GM18870 (cell line): ENCODE results near the gene PLCL2.

Source experiments
- ATAC-seq: cut with Tn5 transposase; IDR thresholded peaks from one replicate; pipeline ENCODE4 v1.9.1; 2021; ENCODE audit warnings: moderate library complexity; ENCODE audit not compliant: unreplicated experiment

PLCL2 gene

DNA sequence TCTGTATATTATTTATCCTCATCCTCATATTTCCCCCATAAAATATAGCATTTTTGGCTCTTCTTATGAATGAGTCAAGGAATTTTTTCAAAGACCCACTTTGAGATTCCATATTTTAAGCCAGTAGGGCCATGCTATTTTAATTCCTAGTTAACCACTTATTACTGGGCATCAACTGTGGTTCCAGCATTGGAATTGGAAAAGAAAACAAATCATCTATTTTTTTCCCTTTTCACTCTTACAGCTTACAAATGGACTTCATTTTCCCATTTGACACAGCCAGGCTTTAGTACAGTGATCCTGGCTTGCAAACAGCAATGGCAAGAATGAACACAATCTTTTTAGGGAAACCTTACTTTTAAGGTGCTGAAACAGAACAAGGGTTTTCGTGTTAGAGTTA is 19.4 kb upstream of the PLCL2 start:
- ATAC-seq, result no peak

DNA sequence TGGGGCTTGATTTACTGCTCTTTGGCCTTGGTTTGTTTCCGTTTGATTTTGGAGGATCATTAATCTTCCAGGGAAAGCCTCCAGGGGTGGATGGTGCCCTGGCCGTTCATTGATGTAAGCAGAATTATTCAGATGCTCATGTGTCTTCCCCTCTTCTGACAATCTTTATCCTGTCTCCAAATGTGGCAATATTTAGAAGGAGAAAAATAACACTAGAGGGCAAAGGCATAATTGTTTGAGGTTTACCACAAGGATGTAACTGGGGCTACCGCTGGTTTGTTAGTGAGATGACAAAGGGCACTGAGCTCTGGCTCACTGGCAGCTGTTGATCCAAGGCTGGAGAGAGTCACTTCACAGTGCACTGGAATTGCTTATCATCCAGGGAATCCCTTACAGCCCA is 18.2 kb upstream of the PLCL2 start:
- ATAC-seq, result no peak

DNA sequence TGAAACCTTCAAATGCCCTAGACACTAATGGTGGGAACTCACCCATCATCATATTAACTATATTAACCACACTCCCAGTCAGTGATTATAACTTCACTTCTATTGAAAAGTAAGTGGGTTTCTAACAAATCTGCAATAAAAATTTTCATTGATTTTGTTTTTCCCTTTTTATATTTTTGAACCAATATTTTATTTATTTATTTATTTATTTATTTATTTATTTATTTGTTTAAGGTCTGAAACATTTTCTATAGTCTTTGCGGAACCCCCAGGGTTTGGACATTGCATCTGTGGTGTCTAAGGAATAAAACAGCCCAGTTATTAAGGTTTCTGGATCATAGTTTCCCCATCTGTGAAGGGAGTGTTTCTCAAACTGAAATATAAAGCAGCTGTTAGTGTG is 16.2 kb upstream of the PLCL2 start:
- no peak for ATAC-seq

GRCh38 chr3:16869261-16870005 is 15.3 kb upstream of the PLCL2 start:
- ATAC-seq, result no peak

DNA sequence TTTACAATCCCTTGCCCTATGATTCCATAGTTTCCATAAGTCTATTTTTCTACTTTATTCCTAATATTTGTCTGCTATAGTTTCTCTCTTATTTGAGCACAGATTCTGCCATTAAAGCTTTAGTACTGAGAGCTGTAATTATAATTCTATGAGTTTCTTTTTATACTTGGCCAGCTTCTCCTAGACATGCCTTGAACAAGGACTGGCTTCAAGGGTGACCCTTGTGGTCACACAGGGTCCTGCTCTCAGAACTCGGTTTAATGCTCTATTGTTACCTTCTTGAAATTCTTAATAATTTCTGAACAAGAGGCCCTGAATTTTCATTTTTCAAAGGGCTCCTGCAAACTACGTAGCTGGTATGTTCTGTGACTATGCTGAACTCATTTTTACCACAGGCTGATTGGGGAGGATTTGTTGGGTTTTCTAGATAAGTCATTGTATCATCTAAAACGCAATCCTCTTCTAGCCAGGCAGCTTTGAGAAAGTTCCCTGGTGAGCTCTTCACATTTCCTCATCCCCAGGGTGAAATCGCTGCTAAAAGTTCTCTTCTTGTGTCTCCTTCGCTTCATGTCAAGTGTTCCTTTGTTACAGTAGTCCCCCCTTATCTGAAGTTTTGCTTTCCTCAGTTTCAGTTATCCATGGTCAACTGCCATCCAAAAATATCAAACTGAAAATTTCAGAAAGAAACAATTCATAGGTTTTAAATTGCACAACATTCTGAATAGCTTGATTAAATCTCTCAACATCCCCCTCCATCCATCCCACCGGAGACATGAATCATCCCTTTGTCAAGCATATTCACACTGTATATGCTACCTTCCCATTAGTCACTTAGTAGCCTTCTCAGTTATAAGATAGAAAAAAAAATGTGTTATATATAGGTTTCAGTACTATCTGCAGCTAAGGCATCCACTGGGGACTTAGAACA is 12.6 kb upstream of the PLCL2 start:
- ATAC-seq, result no peak

DNA sequence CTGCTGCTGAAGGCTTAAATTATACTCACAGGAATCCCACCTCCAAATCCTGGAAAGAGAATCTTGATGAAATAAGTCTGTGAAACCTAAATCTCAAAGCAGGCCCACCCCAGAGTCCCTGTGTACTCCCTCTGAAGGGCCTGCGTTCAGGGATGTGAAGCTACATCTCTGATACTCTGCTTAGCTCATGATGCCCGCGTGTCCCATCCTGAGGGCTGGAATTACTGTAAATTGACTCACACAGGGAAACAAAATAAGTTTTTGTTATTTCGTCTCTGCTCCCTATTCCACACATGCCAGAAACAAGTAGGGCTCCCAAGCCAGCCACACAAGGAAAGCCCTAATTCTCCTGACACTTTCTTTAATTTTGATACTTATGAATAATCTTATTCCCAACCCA is 10.9 kb upstream of the PLCL2 start:
- ATAC-seq, result no peak

DNA sequence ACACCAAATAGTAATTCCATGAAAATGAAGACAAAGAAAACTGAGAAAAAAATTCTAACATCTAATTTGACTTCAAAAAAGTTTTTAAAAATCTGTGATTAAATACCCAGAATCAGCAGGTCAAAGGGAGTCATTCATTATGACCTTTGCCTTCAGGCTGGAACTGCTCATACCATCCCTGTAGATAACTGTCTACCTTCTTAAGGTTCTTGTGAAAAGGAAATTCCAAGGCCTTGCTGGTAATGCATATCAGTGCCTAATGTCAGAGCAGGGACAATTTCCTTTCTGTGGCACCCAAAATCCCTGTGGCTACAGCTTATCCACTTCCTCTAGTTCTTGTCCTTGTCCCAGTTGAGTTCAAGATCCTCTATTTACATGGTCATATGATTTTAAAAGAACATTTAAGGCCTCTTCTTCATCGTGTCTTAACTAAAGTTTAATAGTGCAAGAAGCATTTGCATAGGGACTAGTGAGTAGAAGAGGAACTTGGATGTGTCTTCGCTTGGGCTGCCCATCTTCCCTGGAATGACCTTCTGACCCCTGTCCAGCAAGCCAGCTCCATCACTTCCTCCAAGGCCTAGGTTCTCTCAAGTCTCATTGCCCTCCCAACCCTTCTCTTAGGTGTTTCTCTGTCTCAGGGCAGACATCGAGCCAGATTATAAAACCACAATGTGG is 8.7 kb upstream of the PLCL2 start:
- no peak for ATAC-seq

- ATAC-seq, result no peak
Measured at GRCh38 chr3:16877505-16877904, 7.2 kb upstream of the PLCL2 start.

GRCh38 chr3:16877911-16878310 is 6.8 kb upstream of the PLCL2 start:
- no peak for ATAC-seq

GRCh38 chr3:16881896-16882630 is 2.7 kb upstream of the PLCL2 start:
- no peak for ATAC-seq

DNA sequence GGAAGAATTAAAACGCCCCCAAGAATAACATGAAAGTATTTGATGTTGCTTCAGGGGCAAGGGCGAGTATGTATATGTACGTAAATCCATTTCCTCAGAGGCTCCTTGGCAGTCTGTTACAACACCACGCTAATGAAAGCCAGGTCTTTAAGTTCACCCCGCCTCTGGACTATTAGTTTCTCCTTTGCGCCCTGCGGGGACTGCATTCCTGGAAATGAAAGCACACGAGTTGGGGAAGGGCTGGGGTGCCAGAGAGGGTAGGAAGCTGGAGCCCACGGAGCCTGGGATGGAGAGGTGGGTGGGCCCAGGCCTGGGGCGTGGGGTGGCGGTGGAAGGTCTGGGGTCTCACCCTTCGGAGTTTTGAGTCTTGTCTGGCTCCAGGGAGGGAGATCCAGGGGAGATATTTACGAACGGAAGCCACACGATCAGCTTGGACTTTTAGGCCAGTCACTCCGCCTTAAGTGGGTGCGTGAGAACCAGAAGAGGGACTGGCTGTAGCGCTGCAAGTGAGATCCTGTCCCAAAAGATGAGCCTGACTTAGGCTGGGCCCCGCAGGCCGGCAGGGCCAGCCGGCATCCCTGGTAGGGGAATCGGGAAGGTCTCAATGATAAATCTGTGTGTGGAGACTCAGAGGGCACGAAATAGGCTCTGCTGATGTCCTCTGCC is 1.6 kb upstream of the PLCL2 start:
- no peak for ATAC-seq

DNA sequence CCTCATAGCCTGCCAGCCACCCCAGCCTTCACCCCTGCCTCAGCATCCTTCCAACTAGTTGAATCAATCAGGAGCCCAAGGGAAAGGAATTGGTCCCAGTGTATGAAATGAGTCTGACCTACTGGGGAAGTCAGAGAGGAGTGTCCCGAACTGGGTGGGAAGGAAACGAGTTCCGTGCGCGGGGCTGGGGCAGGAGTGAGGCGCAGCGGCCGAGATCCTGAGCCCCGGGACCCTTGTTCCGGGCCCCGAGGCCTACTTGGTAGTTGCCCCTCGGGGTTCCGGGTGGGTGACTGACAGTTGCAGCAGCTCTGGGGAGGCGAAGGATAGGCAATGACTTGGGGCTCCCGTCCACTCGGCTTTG is 1.1 kb upstream of the PLCL2 start:
- ATAC-seq, result no peak

GRCh38 chr3:16884084-16884747 is 539 bp upstream of the PLCL2 start:
- ATAC-seq, result peak; percentile 31

DNA sequence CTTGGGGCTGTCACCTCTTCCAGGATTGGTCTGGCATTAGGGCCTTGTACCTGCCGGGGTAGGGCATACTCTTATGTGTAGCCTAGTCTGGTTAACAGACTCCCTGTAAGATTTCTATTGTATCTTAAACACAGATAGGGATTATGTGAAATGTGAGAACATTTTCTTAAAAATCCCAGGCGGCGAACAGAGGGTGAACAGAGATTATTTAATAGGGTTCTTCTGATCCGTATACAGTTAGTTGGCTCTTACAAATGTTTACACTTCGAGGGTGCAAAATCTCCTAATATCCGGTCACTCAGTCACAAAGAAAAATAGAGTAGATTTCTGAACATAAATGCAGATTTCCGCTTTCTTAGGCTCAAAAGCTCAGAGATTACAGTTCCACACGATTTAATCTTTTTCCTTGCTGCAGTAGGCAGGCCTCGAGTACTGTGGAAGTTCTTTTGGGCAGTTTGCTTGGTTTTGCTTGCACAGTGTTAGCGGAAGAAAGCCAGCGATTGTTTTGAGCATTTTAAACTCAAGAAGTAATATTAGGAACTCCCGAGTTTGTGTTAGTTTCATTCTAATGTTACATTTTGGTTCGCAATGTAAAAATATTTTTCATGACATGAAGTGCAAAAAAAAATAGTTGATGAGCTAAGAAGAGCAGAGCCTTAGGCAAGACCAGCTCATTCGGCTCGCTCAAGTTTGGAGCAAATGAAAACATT is 993 bp downstream of the PLCL2 start:
- no peak for ATAC-seq

DNA sequence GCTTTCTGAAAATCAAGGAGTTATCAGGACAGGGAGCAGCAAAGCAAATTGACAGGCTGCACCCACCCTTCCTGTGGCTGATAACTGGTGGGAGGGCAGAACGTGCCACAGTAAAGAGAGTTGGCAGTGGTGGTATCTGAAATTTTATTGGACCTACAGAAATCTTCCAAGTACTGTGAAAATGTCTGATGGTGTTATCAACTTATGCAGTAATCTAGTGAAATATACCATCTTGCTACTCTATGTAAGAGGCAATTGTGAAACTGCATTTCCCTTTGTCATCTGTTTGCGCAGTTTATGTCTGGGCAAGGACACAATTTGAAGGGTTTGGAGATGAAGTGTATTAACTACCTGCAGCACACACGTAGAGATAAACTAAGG is 1.5 kb downstream of the PLCL2 start:
- no peak for ATAC-seq

- no peak for ATAC-seq
Measured at GRCh38 chr3:16887130-16887529, 2.4 kb downstream of the PLCL2 start.

- ATAC-seq, result no peak
Measured at GRCh38 chr3:16888356-16888755, 3.6 kb downstream of the PLCL2 start.

DNA sequence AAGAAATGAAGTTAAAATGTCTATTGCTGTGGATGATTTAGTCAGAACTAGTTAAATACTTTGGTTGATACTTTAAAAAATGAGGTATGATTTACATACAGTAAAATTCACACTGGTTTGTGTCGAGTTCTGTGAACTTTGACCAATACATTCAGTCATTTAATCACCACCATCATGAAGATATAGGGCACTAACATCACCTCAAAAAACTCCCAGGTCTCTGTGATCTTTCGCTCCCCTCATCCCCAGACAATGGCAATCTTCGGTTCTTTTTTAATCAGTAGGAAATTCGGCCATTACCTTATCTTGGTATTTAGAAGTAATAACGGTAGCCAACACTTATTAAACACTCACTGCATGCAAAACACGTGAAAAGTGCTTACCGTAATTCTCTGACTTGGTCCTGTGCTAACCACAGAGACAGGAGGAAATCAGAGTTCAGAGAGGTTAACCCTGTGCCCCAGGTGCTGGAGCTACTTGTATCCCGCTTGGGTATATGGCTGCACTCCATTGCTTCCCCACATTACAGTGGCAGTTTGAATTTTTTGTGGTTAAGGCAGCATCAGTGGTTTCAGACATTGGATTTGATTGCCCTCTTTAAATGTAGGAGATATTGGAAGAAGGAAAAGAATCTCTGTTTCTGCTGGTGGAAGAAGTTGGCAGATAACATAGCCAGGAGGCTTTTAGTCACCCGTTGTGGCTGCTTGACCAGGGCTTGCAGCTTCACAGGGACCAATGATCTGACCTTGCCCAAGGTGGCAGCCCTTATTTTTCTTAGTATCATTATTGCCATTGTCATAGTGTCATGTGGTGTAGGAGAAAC is 4.2 kb downstream of the PLCL2 start:
- peak; percentile 51 for ATAC-seq
